ENCODE measurements around the gene GPR151.
A peak's percentile ranks its signal among the peaks of the same experiment; 100 is the strongest.
"Not testable (repeated sequence)": the region's sequence is repeated elsewhere in the genome, so short reads cannot be mapped to it uniquely, and the experiment has no call there.

The GPR151 gene

GRCh38 chr5:146516151-146516475 lies at the start of gene GPR151:
TSS of gene GPR151 (minus strand) at chr5:146516190. CDS start at chr5:146516113, 77 bp downstream.
- no peak for DNase-seq (ENCODE audit: low spot score)

- no peak for DNase-seq (ENCODE audit: low spot score)
These were observed 48.2 kb upstream of the GPR151 start for GRCh38 chr5:146564007-146564762.

GRCh38 chr5:146562461-146562860 lies 46.5 kb upstream of the GPR151 start:
- DNase-seq (ENCODE audit: low spot score): no peak

GRCh38 chr5:146561711-146562110 lies 45.7 kb upstream of the GPR151 start:
- no peak for DNase-seq (ENCODE audit: low spot score)

DNA sequence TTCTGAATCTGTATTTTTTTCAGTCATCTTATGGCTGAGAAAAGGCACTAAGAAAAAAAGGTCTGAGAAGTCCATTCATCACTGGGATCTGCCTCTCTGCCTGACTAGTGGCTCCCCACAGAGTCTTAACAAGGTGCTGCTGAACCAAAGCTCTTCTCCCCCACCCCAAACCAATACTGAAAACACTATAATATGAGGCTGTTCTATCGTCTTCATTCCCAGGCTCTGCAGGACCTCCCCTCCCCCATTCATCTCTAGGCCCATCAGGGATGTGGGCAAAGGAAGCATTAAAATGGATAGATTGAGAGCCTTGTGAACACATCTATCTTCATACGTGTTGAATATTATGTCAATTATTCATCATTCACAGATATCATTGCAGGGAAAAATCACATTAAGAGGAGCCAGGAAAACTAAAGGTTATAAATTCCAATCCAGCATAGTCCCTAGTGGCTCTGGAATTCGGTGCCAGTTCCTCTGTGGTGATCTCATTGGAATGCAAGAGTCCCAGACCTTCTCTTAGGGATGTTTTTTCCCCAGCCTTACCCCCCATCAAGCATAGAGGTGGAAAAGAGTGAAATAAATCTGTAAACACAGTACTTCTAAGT lies 44.3 kb upstream of the GPR151 start:
- no peak for DNase-seq (ENCODE audit: low spot score)

GRCh38 chr5:146556884-146557283 lies 40.9 kb upstream of the GPR151 start:
- not testable (repeated sequence) for DNase-seq (ENCODE audit: low spot score)

DNA sequence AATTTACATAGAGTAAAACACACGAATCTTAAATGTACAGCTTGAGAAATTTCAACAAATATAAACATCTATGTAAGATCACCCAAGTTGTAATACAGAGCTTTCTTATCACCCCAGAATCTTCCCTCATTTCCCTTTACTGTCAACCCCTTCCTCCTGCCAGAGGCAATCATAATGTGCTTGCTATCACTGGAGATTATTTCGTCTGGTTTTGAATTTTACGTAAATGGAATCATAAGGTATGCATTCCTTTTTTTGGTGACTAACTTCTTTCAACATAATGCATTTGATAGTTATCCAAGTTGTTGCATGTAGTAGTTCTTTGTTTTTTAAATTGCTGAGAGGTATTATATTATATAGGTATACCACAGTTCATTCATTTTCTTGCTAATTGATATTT lies 37.5 kb upstream of the GPR151 start:
- no peak for DNase-seq (ENCODE audit: low spot score)

- DNase-seq (ENCODE audit: low spot score): no peak
These were observed 33.6 kb upstream of the GPR151 start for GRCh38 chr5:146549615-146550014.

DNA sequence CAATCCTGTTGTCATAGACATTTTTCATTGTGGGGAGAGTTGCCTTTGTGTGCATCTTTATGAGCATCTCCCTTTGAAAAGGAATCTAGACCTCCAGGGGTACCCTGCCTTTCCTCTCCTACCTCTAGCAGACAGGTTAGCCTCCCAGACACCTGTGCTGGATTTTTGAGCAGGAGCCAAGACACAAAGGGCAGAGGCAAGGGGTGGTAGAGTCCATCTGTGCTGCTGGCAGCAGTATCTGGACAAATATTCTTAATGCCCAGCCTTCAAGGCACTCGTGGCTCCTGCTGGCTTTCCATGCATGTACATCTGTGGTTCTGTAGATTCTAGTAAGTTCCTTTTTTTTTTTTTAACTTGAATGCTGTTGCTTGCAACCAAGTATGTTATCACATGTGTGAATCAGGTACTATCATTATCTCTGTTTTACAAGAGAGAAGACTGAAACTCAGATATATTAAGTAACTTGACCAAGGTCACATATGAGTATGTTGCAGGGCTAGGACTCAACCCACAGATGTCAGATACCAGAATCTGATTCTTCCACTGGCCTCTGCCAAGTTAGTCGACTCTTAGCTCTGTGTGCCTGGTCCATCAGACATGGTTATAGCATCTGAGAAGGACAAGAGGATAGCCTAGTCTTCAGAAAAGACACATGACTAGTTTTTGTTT lies 32.9 kb upstream of the GPR151 start:
- no peak for DNase-seq (ENCODE audit: low spot score)

DNA sequence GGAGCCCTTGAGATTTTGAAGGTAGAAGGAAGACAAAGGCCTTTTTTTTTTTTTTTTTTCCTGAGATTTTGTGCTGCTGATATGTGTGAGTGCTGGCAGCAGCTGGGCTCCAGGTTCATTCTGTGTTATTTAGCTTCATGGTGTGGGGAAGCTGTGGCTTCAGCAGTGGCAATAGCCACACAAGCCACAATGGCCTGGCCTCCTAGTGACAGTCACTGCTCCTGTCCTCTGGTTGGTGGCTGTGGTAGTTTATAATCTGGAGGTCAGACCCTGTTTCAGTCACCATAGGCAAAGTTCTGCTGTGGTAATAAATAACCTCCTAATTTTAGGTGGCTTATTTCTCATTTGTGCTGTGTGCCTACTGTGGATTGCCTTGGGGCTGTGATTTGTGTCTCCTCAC lies 28.2 kb upstream of the GPR151 start:
- DNase-seq (ENCODE audit: low spot score): no peak

DNA sequence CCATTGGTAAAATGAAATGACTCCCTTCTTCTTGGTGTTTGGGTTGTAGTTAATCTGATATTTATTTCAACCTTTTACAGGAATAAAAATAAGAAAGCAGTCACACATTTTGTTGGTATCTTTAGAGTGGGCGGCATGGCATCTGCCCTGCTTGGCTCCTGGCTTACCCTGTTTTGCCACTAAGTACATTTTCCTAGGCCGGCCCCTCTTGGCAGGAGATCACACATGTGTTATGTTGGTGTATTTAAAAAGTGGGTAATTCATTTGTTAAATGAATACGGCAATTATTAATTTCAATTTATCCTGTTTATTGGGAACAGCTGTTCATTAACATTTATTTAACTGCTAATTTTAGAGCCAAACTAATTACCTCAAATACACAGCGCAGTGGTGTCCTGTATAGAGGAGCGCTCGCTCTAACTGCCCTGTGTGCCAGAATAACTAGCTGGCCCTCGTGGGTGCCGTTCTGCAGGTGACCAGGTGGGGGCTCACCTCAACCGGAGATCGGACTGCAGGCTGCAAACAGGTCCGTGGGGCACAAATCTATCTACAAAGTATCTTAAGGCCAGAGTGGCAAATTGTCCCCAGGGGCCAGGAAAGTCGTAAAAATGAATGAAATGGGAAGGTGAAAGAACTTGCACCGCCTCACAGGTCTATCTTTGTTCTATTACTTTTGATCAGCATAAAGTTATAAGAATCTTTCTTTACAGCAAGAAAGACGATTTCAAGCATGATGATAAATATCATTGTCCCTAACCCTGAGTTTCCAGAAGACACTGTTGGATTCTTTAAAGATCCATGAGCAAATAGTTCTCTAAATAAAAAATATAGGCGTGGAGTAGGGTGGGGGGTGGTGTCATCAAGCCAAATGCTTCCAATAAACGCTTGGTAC lies 26.2 kb upstream of the GPR151 start:
- DNase-seq (ENCODE audit: low spot score): peak; percentile 53

DNA sequence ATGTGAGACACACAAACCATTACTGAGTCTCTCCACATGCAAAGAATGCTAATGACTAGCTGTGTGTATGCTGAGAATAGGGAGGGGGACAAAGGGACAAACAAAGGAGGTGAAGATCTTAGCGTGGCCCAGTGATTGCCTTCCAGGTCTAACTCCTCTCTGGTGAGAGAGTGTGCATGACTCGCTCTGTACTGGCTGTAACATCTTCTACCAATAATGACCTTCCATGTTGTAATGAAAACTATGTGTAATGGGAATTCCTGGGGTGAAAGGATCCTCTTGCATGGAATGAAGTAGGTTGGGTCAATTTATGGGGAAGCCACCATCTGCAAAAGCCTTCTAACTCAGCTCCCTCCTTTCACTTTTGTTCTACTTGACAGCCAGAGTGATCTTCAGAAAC lies 24.4 kb upstream of the GPR151 start:
- no peak for DNase-seq (ENCODE audit: low spot score)

DNA sequence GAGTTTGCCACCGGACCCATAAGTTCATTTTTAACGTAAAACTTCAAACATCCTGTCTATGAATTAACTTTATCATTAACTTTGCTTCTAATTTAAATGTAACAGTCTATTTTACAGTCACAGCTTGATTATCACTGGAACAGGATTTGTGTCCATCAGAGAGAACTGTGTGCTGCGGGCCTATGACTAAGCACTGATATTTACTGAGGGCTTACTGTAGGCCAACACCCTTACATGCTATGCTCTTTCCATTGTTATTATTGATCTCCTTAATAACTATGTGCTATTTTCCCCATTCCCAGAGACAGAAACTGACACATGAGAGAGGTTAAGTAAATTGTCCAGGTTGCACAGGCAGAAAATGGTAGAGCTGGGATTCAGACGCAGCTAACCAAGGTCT lies 24.0 kb upstream of the GPR151 start:
- no peak for DNase-seq (ENCODE audit: low spot score)

- DNase-seq (ENCODE audit: low spot score): no peak
These were observed 22.4 kb upstream of the GPR151 start for GRCh38 chr5:146538432-146538831.

- DNase-seq (ENCODE audit: low spot score): no peak
These were observed 17.9 kb upstream of the GPR151 start for GRCh38 chr5:146533882-146534281.

- DNase-seq (ENCODE audit: low spot score): peak; percentile 66
These were observed 17.4 kb upstream of the GPR151 start for GRCh38 chr5:146533260-146533857.

GRCh38 chr5:146529984-146530383 lies 14.0 kb upstream of the GPR151 start:
- DNase-seq (ENCODE audit: low spot score): no peak

DNA sequence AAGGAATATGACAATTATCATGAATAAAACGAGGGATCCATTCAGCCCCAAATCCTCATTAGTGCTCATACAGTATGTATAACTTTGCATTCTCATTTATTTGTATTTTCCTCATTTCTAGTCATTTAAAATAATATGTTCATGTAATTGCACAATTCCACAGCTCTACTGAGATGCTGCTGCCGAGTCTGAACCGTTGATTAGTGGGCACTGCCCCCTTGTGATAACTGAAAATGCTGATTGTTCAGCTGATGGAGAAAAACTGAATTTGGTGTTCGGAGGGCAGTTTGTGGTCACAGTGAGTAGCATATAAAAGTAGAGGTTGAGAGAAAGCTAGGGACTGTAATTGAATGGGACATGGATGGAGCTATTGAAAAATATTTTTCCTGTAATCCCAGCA lies 12.2 kb upstream of the GPR151 start:
- no peak for DNase-seq (ENCODE audit: low spot score)

DNA sequence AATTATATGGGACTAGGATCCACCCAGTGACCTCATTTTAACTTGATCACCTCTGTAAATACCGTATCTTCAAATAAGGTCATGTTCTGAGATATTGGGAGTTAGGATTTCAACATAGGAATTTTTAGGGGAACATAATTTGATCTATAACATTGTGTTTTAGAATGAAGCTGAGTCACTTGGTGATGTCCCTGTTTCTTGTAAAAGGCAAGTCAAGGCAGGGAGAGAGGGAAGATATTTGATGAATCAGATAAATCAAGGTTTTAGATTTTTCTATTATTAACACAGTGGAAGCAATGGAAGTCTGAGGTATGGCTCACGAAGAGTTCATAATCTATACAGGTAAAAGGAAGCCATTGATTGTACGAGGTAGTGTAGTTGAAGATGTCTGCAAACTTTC lies 11.8 kb upstream of the GPR151 start:
- DNase-seq (ENCODE audit: low spot score): no peak

GRCh38 chr5:146523698-146524097 lies 7.7 kb upstream of the GPR151 start:
- DNase-seq (ENCODE audit: low spot score): no peak

- DNase-seq (ENCODE audit: low spot score): no peak
These were observed 5.6 kb upstream of the GPR151 start for GRCh38 chr5:146521403-146522106.

Measured in HuH-7 (cell line).